Measurements from ENCODE around the gene TBC1D9B.

Gene TBC1D9B

DNA sequence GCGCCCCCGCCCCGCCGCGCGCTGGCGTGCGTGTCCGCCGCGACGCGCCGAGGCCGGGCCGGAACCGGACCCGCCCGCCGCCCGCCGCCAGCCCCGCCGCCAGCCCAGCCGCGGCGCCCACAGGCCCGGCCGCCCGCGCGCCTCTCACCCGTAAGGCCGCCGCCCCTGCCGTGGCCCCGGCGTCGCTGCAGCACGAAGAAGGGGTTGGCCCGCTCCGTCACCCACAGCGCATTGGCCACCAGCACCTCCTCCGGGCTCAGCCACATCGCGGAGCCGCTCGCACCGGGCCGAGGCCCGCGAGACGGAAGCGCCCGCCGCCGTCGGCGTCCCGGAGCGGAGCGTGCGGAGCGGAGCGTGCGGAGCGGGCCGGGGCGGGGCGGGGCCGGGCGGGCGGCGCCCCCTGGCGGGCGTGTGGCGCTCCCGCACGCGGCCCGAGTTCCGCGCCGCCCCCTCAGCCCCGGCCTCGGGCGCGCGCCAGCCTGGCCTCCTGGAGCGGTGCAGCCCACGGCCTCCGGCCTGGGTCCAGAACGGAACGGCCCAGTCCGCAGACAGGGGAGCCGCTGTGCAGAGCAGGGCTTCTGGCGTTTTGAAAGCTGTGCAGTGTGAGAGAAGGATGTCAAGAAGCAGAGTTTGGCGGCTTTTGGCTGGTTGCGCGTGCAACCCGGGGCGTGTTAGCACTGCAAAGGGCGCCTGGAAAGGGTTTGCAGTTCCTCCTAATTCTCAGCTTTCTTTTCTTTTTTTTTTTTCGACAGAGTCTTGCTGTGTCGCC lies at the start of gene TBC1D9B:
TBC1D9B (minus strand) TSS at position 342 of the 769 bp plus-strand sequence; CDS start at position 266, 76 bp downstream.
- TF ChIP-seq ZFX (IDR thresholded peaks at IDR 0.05; ENCODE audit: borderline replicate concordance): no peak
- TF ChIP-seq, protein P1, sequence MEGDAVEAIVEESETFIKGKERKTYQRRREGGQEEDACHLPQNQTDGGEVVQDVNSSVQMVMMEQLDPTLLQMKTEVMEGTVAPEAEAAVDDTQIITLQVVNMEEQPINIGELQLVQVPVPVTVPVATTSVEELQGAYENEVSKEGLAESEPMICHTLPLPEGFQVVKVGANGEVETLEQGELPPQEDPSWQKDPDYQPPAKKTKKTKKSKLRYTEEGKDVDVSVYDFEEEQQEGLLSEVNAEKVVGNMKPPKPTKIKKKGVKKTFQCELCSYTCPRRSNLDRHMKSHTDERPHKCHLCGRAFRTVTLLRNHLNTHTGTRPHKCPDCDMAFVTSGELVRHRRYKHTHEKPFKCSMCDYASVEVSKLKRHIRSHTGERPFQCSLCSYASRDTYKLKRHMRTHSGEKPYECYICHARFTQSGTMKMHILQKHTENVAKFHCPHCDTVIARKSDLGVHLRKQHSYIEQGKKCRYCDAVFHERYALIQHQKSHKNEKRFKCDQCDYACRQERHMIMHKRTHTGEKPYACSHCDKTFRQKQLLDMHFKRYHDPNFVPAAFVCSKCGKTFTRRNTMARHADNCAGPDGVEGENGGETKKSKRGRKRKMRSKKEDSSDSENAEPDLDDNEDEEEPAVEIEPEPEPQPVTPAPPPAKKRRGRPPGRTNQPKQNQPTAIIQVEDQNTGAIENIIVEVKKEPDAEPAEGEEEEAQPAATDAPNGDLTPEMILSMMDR (IDR thresholded peaks at IDR 0.05): peak; percentile 98
- peak within 1 kb of the TSS; percentile 64 for H3K27ac ChIP-seq

DNA sequence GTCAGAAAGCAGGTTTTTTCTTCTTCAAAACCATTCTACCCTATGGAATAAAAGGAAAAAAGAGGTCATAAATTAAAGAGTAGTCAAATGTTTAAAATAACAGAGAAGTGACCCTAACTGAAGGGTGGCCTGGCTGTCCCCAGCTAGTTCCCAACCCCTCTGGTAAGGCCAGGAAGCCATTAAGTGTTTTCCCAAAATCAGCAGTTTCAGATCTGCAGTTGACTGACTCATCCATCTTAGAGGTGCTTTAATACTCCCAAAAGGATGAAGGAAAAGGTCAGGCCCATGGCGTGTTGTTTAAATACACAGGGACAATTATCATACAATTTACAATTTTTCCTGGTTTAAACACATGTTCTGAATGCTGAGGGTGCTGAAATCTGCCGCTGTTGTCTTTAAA lies 47.9 kb upstream of the TBC1D9B start:
- no peak overlapping the region for H3K27ac ChIP-seq
- TF ChIP-seq, protein P1 (IDR thresholded peaks at IDR 0.05): no peak
- TF ChIP-seq ZFX (IDR thresholded peaks at IDR 0.05; ENCODE audit: borderline replicate concordance): no peak

GRCh38 chr5:179955062-179955461 lies 47.4 kb upstream of the TBC1D9B start:
- TF ChIP-seq ZFX (IDR thresholded peaks at IDR 0.05; ENCODE audit: borderline replicate concordance): no peak
- TF ChIP-seq, protein P1 (IDR thresholded peaks at IDR 0.05): no peak
- no peak overlapping the region for H3K27ac ChIP-seq

DNA sequence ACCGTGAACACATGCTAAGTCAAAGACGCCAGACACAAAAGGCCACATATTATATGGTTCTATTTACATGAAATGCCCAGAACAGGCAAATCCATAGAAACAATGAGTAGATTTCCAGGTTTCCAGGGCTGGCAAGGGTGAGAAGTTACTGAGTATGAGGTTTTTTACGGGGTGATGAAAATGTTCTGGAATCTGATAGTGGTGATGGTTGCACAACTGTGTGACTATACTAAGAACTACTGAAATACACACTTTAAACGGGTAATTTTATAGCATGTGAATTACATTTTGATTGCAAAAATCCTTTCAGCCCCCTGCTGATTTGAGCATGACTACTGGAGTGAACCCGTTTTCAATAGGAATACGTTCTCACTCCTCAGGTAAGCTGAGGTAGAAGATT lies 46.7 kb upstream of the TBC1D9B start:
- TF ChIP-seq ZFX (IDR thresholded peaks at IDR 0.05; ENCODE audit: borderline replicate concordance): no peak
- TF ChIP-seq, protein P1 (IDR thresholded peaks at IDR 0.05): no peak
- no peak overlapping the region for H3K27ac ChIP-seq

DNA sequence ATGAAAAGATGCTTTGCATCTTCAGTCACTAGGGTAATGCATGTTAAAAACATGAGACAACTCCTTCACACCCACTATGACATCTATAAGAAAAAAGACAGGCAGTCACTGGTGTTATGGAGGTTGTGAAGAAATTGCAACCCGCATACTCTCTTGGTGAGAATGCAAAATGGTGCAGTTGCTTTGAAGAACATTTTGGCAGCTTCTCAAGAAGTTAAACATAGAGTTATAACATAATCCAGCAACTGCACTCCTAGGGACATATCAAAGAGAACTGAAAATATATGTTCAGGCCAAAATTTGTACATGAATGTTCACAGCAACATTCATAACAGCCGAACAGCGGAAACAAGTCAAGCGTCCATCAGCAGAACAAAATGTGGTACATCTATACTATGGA lies 46.3 kb upstream of the TBC1D9B start:
- TF ChIP-seq, protein P1 (IDR thresholded peaks at IDR 0.05): no peak
- TF ChIP-seq ZFX (IDR thresholded peaks at IDR 0.05; ENCODE audit: borderline replicate concordance): no peak
- no peak overlapping the region for H3K27ac ChIP-seq

DNA sequence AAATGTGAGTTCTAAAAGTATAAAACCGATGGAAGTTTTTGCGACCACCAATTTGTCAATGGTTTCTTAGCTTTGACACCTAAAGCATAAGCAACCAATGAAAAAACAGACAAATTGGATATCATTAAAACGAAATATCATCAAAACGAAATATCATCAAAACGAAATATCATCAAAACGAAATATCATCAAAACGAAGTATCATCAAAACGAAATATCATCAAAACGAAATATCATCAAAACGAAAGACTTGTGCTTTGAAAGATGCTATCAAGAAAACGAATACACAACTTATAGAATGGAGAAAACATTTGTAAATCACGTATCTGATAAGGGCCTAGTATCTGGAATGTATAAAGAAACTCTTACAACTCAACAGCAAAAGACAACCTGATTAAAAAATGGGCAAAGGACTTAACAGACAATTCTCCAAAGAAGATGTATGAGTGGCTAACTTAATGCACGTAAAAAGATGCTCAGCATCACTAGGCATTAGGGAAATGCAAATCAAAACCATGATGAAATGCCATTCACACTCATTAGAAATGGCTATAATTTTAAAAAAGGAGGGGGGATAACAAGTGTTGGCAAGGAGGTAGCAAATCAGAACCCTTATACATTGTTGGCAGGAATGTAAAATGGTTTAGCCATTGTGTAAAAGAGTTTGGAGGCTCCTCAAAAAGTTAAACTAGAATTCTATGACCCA lies 29.4 kb upstream of the TBC1D9B start:
- no peak for TF ChIP-seq ZFX (IDR thresholded peaks at IDR 0.05; ENCODE audit: borderline replicate concordance)
- TF ChIP-seq, protein P1 (IDR thresholded peaks at IDR 0.05): no peak
- H3K27ac ChIP-seq: no peak overlapping the region

Data from 22Rv1 (cell line).